ENCODE results near the gene DGKB.

DGKB gene

DNA sequence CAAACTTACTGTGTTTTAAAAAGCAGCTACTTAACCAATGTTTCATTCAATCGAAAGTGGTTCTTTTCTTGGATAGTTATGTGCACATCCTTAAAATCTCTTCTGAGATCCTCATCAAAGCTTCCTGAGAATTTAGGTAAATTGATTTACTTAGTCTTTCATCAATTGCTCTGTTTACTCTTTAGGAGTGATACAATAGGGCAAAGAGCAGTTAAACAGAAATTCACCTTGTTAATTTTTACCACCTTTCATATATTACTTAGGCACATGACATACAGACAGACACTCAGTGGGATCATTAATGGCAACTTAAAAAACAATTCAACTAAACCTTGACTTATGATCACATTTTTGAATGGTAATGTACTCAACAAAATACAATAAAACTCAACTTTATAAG, 456.3 kb downstream of the DGKB start:
- peaks cover 9% of the 10 kb centered on the region for H3K4me1 Mint-ChIP-seq (ENCODE audit: low read depth)
- no peaks in the 10 kb centered on the region for H3K27me3 Mint-ChIP-seq
- no peak overlapping the region for H3K4me3 Mint-ChIP-seq
- H3K9me3 Mint-ChIP-seq (ENCODE audit: low read depth) = peaks cover 5% of the 10 kb centered on the region
- no peak overlapping the region for H3K27ac Mint-ChIP-seq
- no peaks in the 10 kb centered on the region for H3K36me3 Mint-ChIP-seq

- Mint-ChIP-seq H3K27ac (no peak overlapping the region), H3K4me3 (no peak overlapping the region), H3K9me3 (ENCODE audit: low read depth) (peaks cover 4% of the 10 kb centered on the region), H3K36me3 (no peaks in the 10 kb centered on the region), H3K4me1 (ENCODE audit: low read depth) (no peaks in the 10 kb centered on the region), H3K27me3 (no peaks in the 10 kb centered on the region)
Measured at GRCh38 chr7:14438366-14438765, 464.2 kb downstream of the DGKB start.

DNA sequence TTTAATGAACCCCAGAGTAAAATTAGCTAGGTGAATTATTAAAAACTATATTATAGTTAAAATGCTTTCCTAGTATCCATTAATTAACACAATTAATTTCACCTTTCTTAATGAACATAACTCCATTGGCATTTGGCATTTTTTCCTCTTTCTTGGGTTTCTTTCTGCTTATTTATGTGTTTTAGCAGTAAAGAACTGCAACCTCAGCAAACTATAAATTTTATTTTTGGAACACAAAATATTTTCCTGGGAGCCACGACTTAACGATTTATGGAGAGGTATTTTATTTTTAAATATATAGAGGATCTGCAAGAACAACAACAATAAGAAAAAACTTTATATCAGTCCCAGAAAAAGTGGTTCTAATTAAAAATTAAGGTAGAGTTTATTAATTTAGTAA, 465.7 kb downstream of the DGKB start:
- Mint-ChIP-seq H3K4me1 (ENCODE audit: low read depth) (no peaks in the 10 kb centered on the region), H3K27me3 (no peaks in the 10 kb centered on the region), H3K4me3 (no peak overlapping the region), H3K27ac (no peak overlapping the region), H3K36me3 (no peaks in the 10 kb centered on the region), H3K9me3 (ENCODE audit: low read depth) (peaks cover 4% of the 10 kb centered on the region)

GRCh38 chr7:14432924-14433323, 469.6 kb downstream of the DGKB start:
- Mint-ChIP-seq H3K4me3 (no peak overlapping the region), H3K27ac (no peak overlapping the region), H3K9me3 (ENCODE audit: low read depth) (peaks cover 4% of the 10 kb centered on the region), H3K36me3 (no peaks in the 10 kb centered on the region), H3K27me3 (no peaks in the 10 kb centered on the region), H3K4me1 (ENCODE audit: low read depth) (no peaks in the 10 kb centered on the region)

- no peaks in the 10 kb centered on the region for H3K27me3 Mint-ChIP-seq
- H3K4me1 Mint-ChIP-seq (ENCODE audit: low read depth) = no peaks in the 10 kb centered on the region
- no peak overlapping the region for H3K27ac Mint-ChIP-seq
- peaks cover 4% of the 10 kb centered on the region for H3K9me3 Mint-ChIP-seq (ENCODE audit: low read depth)
- H3K4me3 Mint-ChIP-seq = no peak overlapping the region
- no peaks in the 10 kb centered on the region for H3K36me3 Mint-ChIP-seq
Measured at GRCh38 chr7:14430926-14431325, 471.6 kb downstream of the DGKB start.

DNA sequence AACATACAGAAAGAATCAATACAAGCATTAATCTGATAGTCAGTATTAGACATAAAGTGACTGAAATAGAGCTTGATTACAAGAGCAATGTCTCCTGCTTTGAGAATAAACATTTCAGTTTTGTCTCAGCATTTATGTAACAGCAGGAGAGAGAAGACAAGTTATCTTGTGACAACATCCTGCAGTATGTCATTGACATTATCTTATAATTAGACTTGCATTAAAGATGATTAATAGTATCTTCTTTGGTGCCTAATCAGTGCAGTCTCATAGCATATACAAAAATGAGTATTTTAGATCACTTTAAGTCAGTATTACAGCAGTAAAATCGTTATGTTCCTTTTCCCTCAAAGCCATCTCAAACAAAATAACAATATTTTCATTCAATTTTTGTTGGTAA, 477.0 kb downstream of the DGKB start:
- Mint-ChIP-seq H3K36me3 (no peaks in the 10 kb centered on the region), H3K27ac (no peak overlapping the region), H3K9me3 (ENCODE audit: low read depth) (peaks cover 12% of the 10 kb centered on the region), H3K4me1 (ENCODE audit: low read depth) (no peaks in the 10 kb centered on the region), H3K27me3 (no peaks in the 10 kb centered on the region), H3K4me3 (no peak overlapping the region)

DNA sequence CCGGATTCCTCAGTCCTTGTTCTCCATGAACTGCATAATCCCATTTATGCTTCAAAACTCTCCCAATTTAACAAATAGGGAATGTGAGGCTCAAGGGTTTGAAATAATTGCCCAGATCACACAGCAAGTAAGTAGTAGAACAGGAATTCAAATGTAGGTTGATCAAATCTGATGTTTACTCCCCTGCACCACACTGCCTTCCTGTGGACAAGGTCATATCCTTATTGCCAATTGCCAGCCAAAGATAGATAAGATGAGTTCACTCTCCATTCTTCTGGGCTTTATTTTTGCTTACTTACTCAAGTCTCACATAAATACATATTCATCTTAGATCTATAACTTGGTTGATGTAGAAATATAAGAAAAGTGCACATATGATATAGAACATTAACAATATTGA, 477.9 kb downstream of the DGKB start:
- no peaks in the 10 kb centered on the region for H3K4me1 Mint-ChIP-seq (ENCODE audit: low read depth)
- no peaks in the 10 kb centered on the region for H3K36me3 Mint-ChIP-seq
- no peak overlapping the region for H3K4me3 Mint-ChIP-seq
- no peaks in the 10 kb centered on the region for H3K27me3 Mint-ChIP-seq
- H3K27ac Mint-ChIP-seq = no peak overlapping the region
- H3K9me3 Mint-ChIP-seq (ENCODE audit: low read depth) = peaks cover 12% of the 10 kb centered on the region

DNA sequence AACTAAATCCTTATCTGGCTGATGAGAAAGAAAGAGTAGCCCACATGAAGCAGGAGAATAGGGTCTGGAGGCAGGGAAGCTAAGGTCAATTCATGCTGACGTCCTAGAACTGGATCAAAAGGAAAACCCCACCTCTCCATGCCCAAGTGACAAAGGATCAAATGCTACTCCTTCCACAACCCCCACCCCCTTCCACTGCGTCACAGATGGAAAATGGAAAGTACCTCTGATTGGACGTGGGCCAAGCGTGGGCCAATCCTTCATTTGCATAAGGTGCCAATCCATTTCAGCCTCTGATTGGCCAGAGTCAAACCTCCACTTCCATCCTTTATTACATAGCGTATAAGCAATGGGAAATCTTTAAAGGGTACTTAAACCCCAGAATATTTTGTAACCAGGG, 481.8 kb downstream of the DGKB start:
- Mint-ChIP-seq H3K4me3 (no peak overlapping the region), H3K36me3 (no peaks in the 10 kb centered on the region), H3K27ac (no peak overlapping the region), H3K27me3 (no peaks in the 10 kb centered on the region), H3K9me3 (ENCODE audit: low read depth) (peaks cover 7% of the 10 kb centered on the region), H3K4me1 (ENCODE audit: low read depth) (no peaks in the 10 kb centered on the region)

- Mint-ChIP-seq H3K27ac (no peak overlapping the region), H3K36me3 (no peaks in the 10 kb centered on the region), H3K27me3 (no peaks in the 10 kb centered on the region), H3K4me3 (no peak overlapping the region), H3K9me3 (ENCODE audit: low read depth) (peaks cover 7% of the 10 kb centered on the region), H3K4me1 (ENCODE audit: low read depth) (no peaks in the 10 kb centered on the region)
Measured at GRCh38 chr7:14419531-14419930, 483.0 kb downstream of the DGKB start.

GRCh38 chr7:14418633-14419032, 483.9 kb downstream of the DGKB start:
- H3K36me3 Mint-ChIP-seq = no peaks in the 10 kb centered on the region
- H3K9me3 Mint-ChIP-seq (ENCODE audit: low read depth) = peaks cover 2% of the 10 kb centered on the region
- H3K27me3 Mint-ChIP-seq = no peaks in the 10 kb centered on the region

GRCh38 chr7:14414274-14414986, 488.1 kb downstream of the DGKB start:
- no peaks in the 10 kb centered on the region for H3K36me3 Mint-ChIP-seq
- no peak overlapping the region for H3K27ac Mint-ChIP-seq
- H3K4me1 Mint-ChIP-seq (ENCODE audit: low read depth) = no peaks in the 10 kb centered on the region
- H3K4me3 Mint-ChIP-seq = no peak overlapping the region
- no peaks in the 10 kb centered on the region for H3K9me3 Mint-ChIP-seq (ENCODE audit: low read depth)
- no peaks in the 10 kb centered on the region for H3K27me3 Mint-ChIP-seq

More at GRCh38 chr7:14418633-14419032, 483.9 kb downstream of the DGKB start:
- H3K27ac Mint-ChIP-seq = no peak overlapping the region
- no peak overlapping the region for H3K4me3 Mint-ChIP-seq
- no peaks in the 10 kb centered on the region for H3K4me1 Mint-ChIP-seq (ENCODE audit: low read depth)

DNA sequence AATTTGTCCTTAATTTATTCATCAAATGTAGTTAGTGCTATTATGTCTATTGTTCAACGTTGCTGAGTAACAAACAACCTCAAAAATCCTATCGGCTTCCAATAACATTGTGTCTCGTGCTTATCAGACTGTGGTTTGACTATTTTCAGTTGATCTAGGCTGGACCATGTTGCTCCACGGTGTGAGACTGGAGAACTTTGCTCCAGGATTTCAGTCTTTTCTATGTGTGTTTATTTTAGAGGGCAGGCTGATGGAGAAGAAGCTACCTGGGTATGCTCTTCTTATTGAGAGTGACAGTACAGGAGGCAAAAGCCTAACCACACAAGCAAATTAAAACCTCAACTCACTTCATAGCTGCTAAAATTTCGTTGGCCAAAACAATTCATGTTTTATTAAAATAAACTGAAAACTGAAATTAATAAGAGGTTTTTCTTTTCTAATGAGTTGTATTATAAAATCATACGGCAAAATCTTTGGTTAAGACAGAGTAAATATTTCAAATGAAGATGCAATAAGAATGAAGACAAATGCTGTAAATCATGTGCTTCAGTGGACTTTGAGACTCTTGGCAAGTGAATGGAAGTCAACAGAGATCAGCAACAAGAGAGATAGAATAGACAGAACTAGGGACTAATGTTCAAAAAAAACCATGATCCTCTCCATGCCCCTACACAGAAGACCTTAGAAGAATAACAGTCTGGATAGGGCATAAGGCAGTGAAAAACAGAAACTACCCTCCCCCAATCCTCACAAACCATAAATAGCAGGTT, 495.1 kb downstream of the DGKB start:
- H3K4me1 Mint-ChIP-seq (ENCODE audit: low read depth) = no peaks in the 10 kb centered on the region
- no peaks in the 10 kb centered on the region for H3K27me3 Mint-ChIP-seq
- no peaks in the 10 kb centered on the region for H3K9me3 Mint-ChIP-seq (ENCODE audit: low read depth)
- H3K27ac Mint-ChIP-seq = no peak overlapping the region
- no peaks in the 10 kb centered on the region for H3K36me3 Mint-ChIP-seq
- no peak overlapping the region for H3K4me3 Mint-ChIP-seq

GRCh38 chr7:14403587-14403986, 499.0 kb downstream of the DGKB start:
- Mint-ChIP-seq H3K27ac (no peak overlapping the region), H3K4me3 (no peak overlapping the region), H3K27me3 (no peaks in the 10 kb centered on the region), H3K9me3 (ENCODE audit: low read depth) (no peaks in the 10 kb centered on the region), H3K36me3 (no peaks in the 10 kb centered on the region), H3K4me1 (ENCODE audit: low read depth) (no peaks in the 10 kb centered on the region)

DNA sequence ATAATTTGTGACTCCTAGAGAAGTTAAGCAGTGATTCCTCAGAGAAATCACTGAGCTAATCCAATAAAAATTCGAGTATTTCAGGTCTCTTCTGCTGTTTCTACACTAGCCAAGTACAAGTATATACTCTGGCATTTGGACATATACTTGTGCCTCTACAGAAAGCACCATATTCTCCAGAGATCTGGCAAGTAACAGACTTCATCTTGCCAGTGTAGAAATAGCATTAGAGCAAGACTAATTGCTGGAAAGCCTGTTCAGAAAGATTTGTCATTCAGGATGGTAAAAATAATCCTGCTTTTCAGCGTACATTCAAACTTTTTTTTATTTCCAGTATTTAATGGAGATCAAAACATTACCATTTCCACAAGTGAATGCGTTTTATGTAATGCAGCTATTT, 502.3 kb downstream of the DGKB start:
- no peaks in the 10 kb centered on the region for H3K4me1 Mint-ChIP-seq (ENCODE audit: low read depth)
- no peaks in the 10 kb centered on the region for H3K36me3 Mint-ChIP-seq
- H3K9me3 Mint-ChIP-seq (ENCODE audit: low read depth) = no peaks in the 10 kb centered on the region
- H3K4me3 Mint-ChIP-seq = no peak overlapping the region
- no peaks in the 10 kb centered on the region for H3K27me3 Mint-ChIP-seq
- no peak overlapping the region for H3K27ac Mint-ChIP-seq

GRCh38 chr7:14398526-14398925, 504.0 kb downstream of the DGKB start:
- Mint-ChIP-seq H3K36me3 (no peaks in the 10 kb centered on the region), H3K9me3 (ENCODE audit: low read depth) (peaks cover 4% of the 10 kb centered on the region), H3K4me1 (ENCODE audit: low read depth) (no peaks in the 10 kb centered on the region), H3K27ac (no peak overlapping the region), H3K4me3 (no peak overlapping the region), H3K27me3 (no peaks in the 10 kb centered on the region)

GRCh38 chr7:14395860-14396259, 506.7 kb downstream of the DGKB start:
- H3K4me3 Mint-ChIP-seq = no peak overlapping the region
- peaks cover 4% of the 10 kb centered on the region for H3K9me3 Mint-ChIP-seq (ENCODE audit: low read depth)
- H3K27me3 Mint-ChIP-seq = no peaks in the 10 kb centered on the region
- H3K36me3 Mint-ChIP-seq = no peaks in the 10 kb centered on the region
- H3K4me1 Mint-ChIP-seq (ENCODE audit: low read depth) = no peaks in the 10 kb centered on the region
- no peak overlapping the region for H3K27ac Mint-ChIP-seq
